Thyroid gland (tissue), 4 donors: Measurements from ENCODE around the gene ANTXR2. TPM values are rescaled to one million over a fixed set of nuclear protein-coding genes. Genes with fewer than 3 reads are reported as not detected.

Experiments used
- DNase-seq, 2 donors: peaks; one replicate each; pipeline ENCODE4 v3.0.0-alpha.2; 2019
- H3K27ac ChIP-seq, 3 donors: fragments of 200-600 bp; sonication (generic); 1 replicate in 2 of 3; 2 replicates in 1 of 3; pipeline ENCODE4 v1.5.1; 2016 to 2019; ENCODE audit warnings: mild to moderate bottlenecking in 1 of 3, moderate library complexity in 1 of 3
- H3K27me3 ChIP-seq: fragments of 200-600 bp; sonication (generic); one replicate; pipeline ENCODE4 v1.5.1; 2019
- H3K36me3 ChIP-seq, 2 donors: fragments of 200-600 bp; sonication (generic); one replicate each; pipeline ENCODE4 v1.5.1; 2016 to 2019
- H3K4me1 ChIP-seq, 2 donors: fragments of 200-600 bp; sonication (generic); one replicate each; pipeline ENCODE4 v1.5.1; 2017 to 2019
- H3K4me3 ChIP-seq, 3 donors: fragments of 200-600 bp; sonication (generic); replicated peaks in 1 of 3; 1 replicate in 2 of 3; 2 replicates in 1 of 3; pipeline ENCODE4 v1.5.1; 2016; ENCODE audit warnings: mild to moderate bottlenecking in 1 of 3
- H3K9me3 ChIP-seq: fragments of 200-600 bp; sonication (generic); one replicate; pipeline ENCODE4 v1.5.1; 2017
- CTCF ChIP-seq, 6 experiments: fragments of 200-600 bp in 3 of 6; fragments of 450-650 bp in 3 of 6; sonication (generic) in 3 of 6; IDR thresholded peaks; one replicate each; pipeline ENCODE4 v1.5.1; 2016 to 2019; ENCODE audit warnings: antibody characterized with exemption in 6 of 6, mild to moderate bottlenecking in 2 of 6, inconsistent platforms in 1 of 6, moderate library complexity in 1 of 6
- POLR2A ChIP-seq, 2 donors: fragments of 450-650 bp; IDR thresholded peaks; one replicate each; pipeline ENCODE4 v1.6.1; 2017; ENCODE audit warnings: antibody characterized with exemption in 2 of 2, mild to moderate bottlenecking in 2 of 2, moderate library complexity in 1 of 2
- WGBS, 2 donors: methylation state at CpG; one replicate each; pipeline ENCODE4 v1.1.5; 2017; 5-methylcytosine and 5-hydroxymethylcytosine counted together
- intact Hi-C: fragments of 100-400 bp; cut with DNase I; formaldehyde crosslinking; loops from one replicate; pipeline ENCODE4 v1.15.1; 2023
- total RNA-seq, 4 donors: library from RNA; depleted of rRNA; stranded (reverse); fragments of >200 nt; gene quantifications; one replicate each; pipeline ENCODE4 v1.2.3, GENCODE V29; 2016

The ANTXR2 gene
- total RNA-seq, 4 donors from 2014 or later, result 21.2 to 46.1 (median 24.3) TPM

DNA sequence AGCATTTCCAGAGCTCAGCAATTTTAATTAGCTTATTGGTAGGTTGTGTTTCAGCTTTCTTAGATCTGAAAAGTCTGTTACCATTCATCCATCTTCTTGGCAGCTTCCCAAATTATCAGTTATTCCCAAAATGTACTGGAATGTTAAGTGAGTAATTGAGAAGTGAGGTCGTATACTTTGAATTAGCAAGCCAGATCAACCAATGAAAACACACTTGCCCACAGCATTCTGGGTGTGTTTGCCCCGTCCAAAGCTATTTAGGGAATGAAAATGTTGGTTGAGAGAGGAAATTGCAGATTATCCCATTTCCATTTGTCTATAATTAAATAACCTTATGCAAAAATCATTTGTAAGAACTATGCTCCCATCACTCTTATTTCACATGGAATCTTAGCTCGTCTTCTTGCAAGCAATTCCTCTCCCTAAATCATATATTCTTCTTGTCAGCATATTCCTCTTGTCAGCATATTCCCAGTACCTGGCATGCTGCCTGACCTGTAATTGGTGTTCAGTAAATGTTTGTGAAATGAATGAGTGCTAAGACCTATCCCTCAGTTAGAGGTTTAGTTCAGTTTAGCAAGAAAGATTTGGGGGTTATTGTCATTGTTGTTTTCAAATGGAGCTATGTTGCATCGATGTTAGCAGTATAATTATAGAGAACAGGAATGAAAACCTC lies 23.3 kb upstream of the ANTXR2 start:
- Histone ChIP-seq H3K27ac (no peak overlapping the region), H3K9me3 (no peaks in the 10 kb centered on the region), H3K4me3 (no peak overlapping the region), H3K4me1 (no peaks in the 10 kb centered on the region), H3K27me3 (no peaks in the 10 kb centered on the region), H3K36me3 (no peaks in the 10 kb centered on the region)
- no peak for DNase-seq
- intact Hi-C loops, result no loop called here
- TF ChIP-seq POLR2A (IDR thresholded peaks at IDR 0.05), result no peak
- TF ChIP-seq CTCF (IDR thresholded peaks at IDR 0.05), result no peak
- 65 to 68% methylated on average over 4 of the region's 4 CpGs for WGBS, 2 donors

- Histone ChIP-seq H3K4me1 (no peaks in the 10 kb centered on the region), H3K27me3 (no peaks in the 10 kb centered on the region), H3K27ac (no peak overlapping the region), H3K36me3 (no peaks in the 10 kb centered on the region), H3K4me3 (no peak overlapping the region), H3K9me3 (no peaks in the 10 kb centered on the region)
- WGBS, 2 donors, result 74 to 91% methylated on average over 1 of the region's 1 CpG
- intact Hi-C loops, result no loop called here
- no peak for DNase-seq
- TF ChIP-seq CTCF (IDR thresholded peaks at IDR 0.05), result no peak
- TF ChIP-seq POLR2A (IDR thresholded peaks at IDR 0.05), result no peak
These were observed 21.2 kb upstream of the ANTXR2 start for GRCh38 chr4:80094191-80094590.

GRCh38 chr4:80093563-80093962 lies 20.5 kb upstream of the ANTXR2 start:
- no peaks in the 10 kb centered on the region for H3K4me1 ChIP-seq
- H3K27ac ChIP-seq, result no peak overlapping the region
- DNase-seq, result no peak
- 82 to 88% methylated on average over 3 of the region's 3 CpGs for WGBS, 2 donors
- no peak overlapping the region for H3K4me3 ChIP-seq
- TF ChIP-seq CTCF (IDR thresholded peaks at IDR 0.05) (no peak), POLR2A (IDR thresholded peaks at IDR 0.05) (no peak)
- no peaks in the 10 kb centered on the region for H3K36me3 ChIP-seq
- intact Hi-C loops, result no loop called here
- H3K9me3 ChIP-seq, result no peaks in the 10 kb centered on the region
- no peaks in the 10 kb centered on the region for H3K27me3 ChIP-seq

DNA sequence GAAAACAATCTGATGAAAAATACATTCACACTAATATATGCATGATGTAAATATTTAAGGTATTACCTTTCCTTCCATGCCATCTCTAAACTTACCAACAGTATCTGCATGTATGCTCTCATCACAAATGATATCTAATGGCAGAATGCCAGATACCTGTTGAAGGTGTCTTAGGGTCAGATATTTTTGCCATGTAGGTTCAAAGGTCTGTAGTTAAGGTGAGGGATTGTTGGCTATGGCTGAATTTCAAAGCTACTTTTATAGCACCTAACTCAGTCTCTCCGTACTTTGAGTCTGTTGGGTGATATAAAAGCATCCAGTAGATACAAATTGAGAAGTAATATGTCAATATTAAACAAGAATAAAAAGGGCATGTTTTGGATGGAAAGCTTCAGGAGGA lies 19.8 kb upstream of the ANTXR2 start:
- H3K4me3 ChIP-seq, result no peak overlapping the region

More for the DNA sequence above, 19.8 kb upstream of the ANTXR2 start:
- TF ChIP-seq CTCF (IDR thresholded peaks at IDR 0.05) (no peak), POLR2A (IDR thresholded peaks at IDR 0.05) (no peak)
- no peak for DNase-seq
- no peaks in the 10 kb centered on the region for H3K9me3 ChIP-seq
- H3K4me1 ChIP-seq, result no peaks in the 10 kb centered on the region
- intact Hi-C loops, result no loop called here
- 97 to 98% methylated on average over 1 of the region's 1 CpG for WGBS, 2 donors
- no peaks in the 10 kb centered on the region for H3K36me3 ChIP-seq
- H3K27me3 ChIP-seq, result no peaks in the 10 kb centered on the region
- H3K27ac ChIP-seq, result no peak overlapping the region
